H1 (cell line): ENCODE measurements around the gene CD58. TPM values are rescaled to one million over a fixed set of nuclear protein-coding genes. Genes with fewer than 3 reads are reported as not detected.

Source experiments
- CTCF ChIP-seq, 3 experiments: IDR thresholded peaks; 1 replicate in 2 of 3; 2 replicates in 1 of 3; pipeline versions ENCODE4 v1.5.1 to v1.6.1; 2011; ENCODE audit warnings: low read length in 3 of 3, mild to moderate bottlenecking in 3 of 3, inconsistent platforms in 2 of 3, low read depth in 1 of 3, moderate library complexity in 1 of 3; ENCODE audit not compliant: insufficient read depth in 1 of 3; ENCODE audit errors: control extremely low read depth in 1 of 3
- RFX5 ChIP-seq: IDR thresholded peaks from 2 replicates; pipeline ENCODE4 v1.6.1; 2011; ENCODE audit warnings: low read depth, low read length, improper control_type of control experiment, borderline replicate concordance
- polyA plus RNA-seq, 7 experiments: library from polyadenylated mRNA; depleted of rRNA in 3 of 7; stranded (reverse) in 5 of 7; unstranded in 2 of 7; fragments of >200 nt in 5 of 7; fragments of 200-250 nt in 2 of 7; gene quantifications; 1 replicate in 5 of 7; 2 replicates in 1 of 7; 4 replicates in 1 of 7; pipeline versions ENCODE4 v1.2.1 to v1.2.3, GENCODE V29; 2011 to 2013; ENCODE audit warnings: missing spikeins in 2 of 7, mixed read lengths in 2 of 7
- total RNA-seq: library from RNA; stranded (reverse); fragmentation: NEBNext Ultra II Directional; extraction: Animal tissue kit (Norgen Biotek cat#: 25700); gene quantifications from 2 replicates; pipeline ENCODE4 v1.2.1, GENCODE V29; 2021

CD58 gene
- total and polyA plus RNA-seq, 2 of the 8 experiments (the other 6 are each of a cell fraction or from before 2014, with no cell fraction given) = 5.3 to 5.5 TPM

GRCh38 chr1:116506132-116507004, 64.5 kb downstream of the CD58 start (continued):
- no peak for TF ChIP-seq CTCF (IDR thresholded peaks at IDR 0.05; ENCODE audit: control extremely low read depth in 1 of 3, insufficient read depth in 1 of 3, low read depth in 1 of 3, low read length in 3 of 3)
- no peak for TF ChIP-seq RFX5
- TF ChIP-seq, all 59 proteins: peak for 0
